ENCODE results near the gene ICAM4.
A peak's percentile ranks its signal among the peaks of the same experiment; 100 is the strongest.
"Not testable (repeated sequence)": the region's sequence is repeated elsewhere in the genome, so short reads cannot be mapped to it uniquely, and the experiment has no call there.

ICAM4 gene

DNA sequence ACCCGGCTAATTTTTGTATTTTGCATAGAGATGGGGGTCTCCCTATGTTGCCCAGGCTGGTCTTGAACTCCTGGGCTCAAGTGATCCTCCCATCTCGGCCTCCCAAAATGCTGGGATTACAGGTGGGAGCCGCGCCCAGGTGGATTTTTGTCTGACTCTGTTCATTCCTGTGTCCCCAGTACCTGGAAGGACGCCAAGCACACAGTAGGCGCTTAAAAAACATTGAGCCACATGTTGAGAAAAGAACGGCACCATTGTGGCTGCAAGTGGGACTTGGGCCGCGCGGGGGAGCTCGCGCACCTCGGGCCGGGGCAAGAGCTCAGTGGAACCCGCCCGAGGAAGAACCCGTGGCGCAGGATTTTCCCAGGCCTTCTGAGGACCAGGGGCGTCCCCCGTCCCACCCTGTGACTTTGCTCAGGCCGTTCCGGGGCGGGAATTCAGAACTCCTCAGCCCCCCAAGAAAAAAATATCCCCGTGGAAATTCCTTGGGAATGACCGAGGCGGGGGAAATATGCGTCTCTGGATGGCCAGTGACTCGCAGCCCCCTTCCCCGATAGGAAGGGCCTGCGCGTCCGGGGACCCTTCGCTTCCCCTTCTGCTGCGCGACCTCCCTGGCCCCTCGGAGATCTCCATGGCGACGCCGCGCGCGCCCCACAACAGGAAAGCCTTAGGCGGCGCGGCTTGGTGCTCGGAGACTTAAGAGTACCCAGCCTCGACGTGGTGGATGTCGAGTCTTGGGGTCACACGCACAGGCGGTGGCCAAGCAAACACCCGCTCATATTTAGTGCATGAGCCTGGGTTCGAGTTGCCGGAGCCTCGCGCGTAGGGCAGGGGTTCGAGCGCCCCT is 17.2 kb upstream of the ICAM4 start:
- peak; percentile 32 for DNase-seq

DNA sequence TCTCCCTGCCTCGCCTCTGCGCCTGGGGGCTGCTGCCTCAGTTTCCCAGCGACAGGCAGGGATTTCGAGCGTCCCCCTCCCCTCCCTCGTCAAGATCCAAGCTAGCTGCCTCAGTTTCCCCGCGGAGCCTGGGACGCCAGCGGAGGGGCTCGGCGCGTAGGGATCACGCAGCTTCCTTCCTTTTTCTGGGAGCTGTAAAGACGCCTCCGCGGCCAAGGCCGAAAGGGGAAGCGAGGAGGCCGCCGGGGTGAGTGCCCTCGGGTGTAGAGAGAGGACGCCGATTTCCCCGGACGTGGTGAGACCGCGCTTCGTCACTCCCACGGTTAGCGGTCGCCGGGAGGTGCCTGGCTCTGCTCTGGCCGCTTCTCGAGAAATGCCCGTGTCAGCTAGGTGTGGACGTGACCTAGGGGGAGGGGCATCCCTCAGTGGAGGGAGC is 16.6 kb upstream of the ICAM4 start:
- DNase-seq = no peak

DNA sequence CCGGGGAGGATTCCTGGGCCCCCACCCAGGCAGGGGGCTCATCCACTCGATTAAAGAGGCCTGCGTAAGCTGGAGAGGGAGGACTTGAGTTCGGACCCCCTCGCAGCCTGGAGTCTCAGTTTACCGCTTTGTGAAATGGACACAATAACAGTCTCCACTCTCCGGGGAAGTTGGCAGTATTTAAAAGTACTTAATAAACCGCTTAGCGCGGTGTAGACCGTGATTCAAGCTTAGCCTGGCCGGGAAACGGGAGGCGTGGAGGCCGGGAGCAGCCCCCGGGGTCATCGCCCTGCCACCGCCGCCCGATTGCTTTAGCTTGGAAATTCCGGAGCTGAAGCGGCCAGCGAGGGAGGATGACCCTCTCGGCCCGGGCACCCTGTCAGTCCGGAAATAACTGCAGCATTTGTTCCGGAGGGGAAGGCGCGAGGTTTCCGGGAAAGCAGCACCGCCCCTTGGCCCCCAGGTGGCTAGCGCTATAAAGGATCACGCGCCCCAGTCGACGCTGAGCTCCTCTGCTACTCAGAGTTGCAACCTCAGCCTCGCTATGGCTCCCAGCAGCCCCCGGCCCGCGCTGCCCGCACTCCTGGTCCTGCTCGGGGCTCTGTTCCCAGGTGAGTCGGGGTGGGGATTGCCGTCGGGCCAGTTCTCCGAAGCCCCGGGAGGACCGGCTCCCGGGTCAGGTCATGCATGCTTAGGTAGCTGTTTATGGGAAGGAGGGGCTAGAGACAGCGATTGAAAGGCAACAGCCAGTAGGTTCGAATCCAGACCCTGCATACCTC is 15.9 kb upstream of the ICAM4 start, which contains the start of gene ICAM1:
Gene ICAM1, plus strand, starts transcription at position 505 of the 779 bp plus-strand sequence. Its CDS starts 40 bp downstream, at position 545.
- DNase-seq = no peak

DNA sequence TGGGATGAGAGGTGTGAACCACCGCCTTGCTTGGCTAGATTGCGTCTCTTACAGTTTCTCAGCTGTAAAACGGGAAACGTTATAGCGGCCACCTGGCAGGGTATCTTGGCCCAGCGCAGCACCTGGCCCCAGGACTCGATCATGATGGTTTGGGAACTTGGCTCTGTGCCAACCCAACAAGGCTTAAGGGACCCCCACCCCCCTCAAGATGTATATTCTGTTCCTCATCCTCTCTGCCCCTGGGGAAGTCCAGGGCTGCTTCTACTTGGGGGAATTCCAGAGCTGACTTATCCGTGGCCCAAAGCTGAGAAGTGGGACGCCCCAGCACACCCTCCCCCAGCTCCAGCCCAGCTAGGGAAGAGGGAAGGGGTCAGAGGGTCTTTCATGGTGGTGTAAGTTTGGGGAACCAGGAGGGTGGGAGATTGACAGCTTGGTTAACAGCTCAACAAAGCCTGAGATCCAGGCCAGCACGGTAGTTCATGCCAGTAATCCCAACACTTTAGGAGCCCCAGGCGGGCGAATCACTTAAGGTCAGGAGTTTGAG is 15.1 kb upstream of the ICAM4 start:
- DNase-seq = no peak

DNA sequence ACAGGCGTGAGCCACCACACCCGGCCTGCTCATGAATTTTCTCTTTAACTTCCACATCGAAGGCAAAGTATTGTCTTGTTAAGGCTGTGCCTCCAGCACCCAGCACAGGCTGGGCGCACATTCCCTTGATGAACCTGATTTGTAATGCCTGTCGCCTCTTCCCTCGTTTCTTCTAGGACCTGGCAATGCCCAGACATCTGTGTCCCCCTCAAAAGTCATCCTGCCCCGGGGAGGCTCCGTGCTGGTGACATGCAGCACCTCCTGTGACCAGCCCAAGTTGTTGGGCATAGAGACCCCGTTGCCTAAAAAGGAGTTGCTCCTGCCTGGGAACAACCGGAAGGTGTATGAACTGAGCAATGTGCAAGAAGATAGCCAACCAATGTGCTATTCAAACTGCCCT is 12.2 kb upstream of the ICAM4 start:
- DNase-seq = no peak

DNA sequence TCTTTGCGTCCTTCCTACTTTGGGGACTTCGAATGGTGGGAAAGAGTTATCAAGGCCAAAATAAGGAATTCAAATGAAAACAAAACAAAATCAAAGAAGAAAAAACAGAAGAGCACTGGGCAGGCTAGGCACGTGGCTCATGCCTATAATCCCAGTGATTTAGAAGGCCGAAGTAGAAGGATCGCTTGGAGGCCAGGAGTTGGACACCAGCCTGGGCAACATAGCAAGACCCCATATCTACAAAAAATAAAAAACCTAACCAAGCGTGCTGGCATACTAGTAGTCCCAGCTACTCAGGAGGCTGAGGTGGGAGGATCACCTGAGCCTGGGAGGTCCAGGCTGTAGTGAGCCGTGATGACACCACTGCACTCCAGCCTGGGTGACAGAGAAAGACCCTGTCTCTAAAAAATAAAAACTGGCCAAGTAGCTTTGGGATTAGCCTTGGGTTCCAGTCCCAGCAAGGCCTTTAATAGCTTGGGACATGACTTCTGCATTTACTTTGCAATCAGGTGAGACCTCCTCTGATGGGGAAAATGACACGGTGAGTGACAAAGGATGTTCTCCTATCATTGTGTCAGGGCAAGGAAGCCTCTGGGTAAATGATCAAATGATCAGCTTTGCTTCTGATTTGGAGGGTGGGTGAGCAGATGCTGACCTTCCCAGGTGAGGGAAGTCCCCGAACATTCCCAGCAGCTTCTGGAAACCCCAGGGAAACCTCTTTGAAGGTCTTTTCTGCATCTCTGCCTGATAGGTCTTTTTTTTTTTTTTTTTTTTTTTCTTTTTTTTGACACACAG is 8.8 kb upstream of the ICAM4 start:
- no peak for DNase-seq

DNA sequence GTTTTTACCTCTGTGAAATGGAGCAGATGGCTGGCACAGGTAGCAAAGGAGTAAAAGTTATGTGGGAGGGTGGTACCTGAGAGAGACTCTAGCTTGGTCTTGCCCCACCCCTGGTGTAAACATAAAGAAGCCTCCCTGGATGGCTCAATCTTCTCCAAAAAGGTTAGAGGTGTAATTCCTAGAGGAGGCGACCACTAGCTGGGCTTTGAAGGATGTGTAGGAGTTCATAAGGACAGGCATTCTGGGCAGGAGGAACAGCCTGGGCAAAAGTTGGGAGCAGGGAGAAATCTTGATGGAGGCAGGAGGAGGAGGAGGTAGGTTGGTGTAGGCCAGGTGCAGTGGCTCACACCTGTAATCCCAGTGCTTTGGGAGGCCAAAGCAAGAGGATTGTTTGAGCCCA is 7.8 kb upstream of the ICAM4 start:
- no peak for DNase-seq

DNA sequence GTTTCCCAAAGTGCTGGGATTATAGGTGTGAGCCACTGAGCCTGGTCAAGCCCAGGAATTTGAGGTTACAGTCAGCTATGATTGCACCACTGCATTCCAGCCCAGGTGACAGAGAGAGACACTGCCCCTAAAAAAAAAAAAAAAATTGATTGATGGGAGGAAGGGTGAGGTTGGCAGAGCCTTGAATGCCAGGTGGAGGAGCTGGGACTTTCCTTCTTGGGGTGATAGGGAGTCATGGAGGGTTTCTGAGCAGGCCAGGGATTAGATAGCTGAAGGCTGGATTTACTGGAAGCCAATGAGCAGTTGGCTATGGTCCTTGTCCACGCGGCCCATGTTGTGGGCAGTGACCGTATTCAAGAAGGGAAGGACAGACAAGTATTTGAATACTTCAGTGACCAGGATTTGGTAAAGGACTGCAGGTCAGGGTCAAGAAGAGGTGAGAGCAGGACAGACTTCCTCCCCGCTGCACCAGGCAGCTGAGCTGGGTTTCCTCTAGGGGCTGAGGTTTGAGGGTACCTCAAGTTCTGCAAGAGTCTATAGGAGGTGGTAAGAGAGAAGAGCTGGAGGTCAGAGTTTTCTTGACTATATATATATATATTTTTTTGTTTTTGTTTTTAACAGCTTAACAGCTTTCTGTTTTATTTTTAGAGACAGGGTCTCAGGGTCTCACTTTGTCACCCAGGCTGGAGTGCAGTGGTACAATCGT is 6.9 kb upstream of the ICAM4 start:
- no peak for DNase-seq

DNA sequence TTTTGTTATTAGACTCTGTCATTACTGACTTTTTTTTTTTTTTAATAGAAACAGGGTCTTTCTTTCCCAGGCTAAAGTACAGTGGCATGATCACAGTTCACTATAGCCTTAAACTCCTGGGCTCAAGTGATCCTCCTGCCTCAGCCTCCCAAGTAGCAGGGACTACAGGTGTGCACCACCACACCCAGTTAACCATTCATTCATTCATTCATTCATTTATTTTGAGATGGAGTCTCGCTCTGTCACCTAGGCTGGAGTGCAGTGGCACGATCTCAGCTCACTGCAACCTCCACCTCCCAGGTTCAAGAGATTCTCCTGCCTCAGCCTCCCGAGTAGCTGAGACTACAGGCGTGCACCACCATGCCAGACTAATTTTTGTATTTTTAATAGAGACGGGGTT is 4.7 kb upstream of the ICAM4 start:
- not testable (repeated sequence) for DNase-seq

DNA sequence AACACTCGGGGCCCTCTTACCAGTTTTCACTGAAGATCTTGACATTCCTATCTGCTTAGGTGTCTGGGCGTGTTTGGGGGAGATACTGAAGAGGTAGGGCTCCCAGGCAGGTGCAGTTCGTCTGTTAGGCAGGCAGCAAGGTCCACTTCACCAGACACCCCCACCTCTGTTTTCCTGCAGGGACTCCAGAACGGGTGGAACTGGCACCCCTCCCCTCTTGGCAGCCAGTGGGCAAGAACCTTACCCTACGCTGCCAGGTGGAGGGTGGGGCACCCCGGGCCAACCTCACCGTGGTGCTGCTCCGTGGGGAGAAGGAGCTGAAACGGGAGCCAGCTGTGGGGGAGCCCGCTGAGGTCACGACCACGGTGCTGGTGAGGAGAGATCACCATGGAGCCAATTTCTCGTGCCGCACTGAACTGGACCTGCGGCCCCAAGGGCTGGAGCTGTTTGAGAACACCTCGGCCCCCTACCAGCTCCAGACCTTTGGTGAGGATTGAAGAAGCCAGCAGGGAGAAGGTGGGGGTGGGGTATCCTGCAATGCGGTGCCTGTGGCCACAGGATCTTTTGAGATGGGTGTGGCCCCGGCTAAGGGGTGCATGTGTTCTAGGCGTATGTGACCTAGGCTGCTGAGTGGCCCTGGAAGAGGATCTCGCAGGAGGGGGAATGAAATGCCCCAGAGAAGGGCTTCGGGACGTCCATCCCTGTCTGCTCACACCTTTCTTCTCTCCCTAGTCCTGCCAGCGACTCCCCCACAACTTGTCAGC is 3.3 kb upstream of the ICAM4 start:
- DNase-seq = no peak

DNA sequence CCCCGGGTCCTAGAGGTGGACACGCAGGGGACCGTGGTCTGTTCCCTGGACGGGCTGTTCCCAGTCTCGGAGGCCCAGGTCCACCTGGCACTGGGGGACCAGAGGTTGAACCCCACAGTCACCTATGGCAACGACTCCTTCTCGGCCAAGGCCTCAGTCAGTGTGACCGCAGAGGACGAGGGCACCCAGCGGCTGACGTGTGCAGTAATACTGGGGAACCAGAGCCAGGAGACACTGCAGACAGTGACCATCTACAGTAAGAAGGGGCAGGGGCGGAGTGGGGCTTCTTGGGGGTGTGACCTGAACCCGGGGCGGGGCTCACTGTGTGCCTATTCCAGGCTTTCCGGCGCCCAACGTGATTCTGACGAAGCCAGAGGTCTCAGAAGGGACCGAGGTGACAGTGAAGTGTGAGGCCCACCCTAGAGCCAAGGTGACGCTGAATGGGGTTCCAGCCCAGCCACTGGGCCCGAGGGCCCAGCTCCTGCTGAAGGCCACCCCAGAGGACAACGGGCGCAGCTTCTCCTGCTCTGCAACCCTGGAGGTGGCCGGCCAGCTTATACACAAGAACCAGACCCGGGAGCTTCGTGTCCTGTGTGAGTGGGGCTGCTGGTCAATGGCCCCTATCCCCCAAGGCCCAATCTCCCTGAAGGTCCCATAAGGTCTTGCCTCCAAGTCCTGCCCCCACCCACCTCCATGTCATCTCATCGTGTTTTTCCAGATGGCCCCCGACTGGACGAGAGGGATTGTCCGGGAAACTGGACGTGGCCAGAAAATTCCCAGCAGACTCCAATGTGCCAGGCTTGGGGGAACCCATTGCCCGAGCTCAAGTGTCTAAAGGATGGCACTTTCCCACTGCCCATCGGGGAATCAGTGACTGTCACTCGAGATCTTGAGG is 2.4 kb upstream of the ICAM4 start:
- no peak for DNase-seq

DNA sequence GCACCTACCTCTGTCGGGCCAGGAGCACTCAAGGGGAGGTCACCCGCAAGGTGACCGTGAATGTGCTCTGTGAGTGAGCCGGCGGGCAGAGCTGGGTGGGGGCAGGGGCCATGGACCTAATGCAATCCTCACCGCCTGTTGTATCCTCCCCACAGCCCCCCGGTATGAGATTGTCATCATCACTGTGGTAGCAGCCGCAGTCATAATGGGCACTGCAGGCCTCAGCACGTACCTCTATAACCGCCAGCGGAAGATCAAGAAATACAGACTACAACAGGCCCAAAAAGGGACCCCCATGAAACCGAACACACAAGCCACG is 1.8 kb upstream of the ICAM4 start:
- no peak for DNase-seq

DNA sequence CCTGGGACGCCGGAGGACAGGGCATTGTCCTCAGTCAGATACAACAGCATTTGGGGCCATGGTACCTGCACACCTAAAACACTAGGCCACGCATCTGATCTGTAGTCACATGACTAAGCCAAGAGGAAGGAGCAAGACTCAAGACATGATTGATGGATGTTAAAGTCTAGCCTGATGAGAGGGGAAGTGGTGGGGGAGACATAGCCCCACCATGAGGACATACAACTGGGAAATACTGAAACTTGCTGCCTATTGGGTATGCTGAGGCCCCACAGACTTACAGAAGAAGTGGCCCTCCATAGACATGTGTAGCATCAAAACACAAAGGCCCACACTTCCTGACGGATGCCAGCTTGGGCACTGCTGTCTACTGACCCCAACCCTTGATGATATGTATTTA is 1.4 kb upstream of the ICAM4 start:
- no peak for DNase-seq

DNA sequence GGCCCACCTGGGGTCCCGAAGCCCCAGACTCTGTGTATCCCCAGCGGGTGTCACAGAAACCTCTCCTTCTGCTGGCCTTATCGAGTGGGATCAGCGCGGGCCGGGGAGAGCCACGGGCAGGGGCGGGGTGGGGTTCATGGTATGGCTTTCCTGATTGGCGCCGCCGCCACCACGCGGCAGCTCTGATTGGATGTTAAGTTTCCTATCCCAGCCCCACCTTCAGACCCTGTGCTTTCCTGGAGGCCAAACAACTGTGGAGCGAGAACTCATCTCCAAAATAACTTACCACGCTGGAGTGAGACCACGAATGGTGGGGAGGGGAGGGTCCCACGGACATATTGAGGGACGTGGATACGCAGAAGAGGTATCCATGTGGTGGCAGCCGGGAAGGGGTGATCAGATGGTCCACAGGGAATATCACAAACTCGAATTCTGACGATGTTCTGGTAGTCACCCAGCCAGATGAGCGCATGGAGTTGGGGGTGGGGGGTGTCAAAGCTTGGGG is 2.0 kb downstream of the ICAM4 start:
- DNase-seq = no peak

DNA sequence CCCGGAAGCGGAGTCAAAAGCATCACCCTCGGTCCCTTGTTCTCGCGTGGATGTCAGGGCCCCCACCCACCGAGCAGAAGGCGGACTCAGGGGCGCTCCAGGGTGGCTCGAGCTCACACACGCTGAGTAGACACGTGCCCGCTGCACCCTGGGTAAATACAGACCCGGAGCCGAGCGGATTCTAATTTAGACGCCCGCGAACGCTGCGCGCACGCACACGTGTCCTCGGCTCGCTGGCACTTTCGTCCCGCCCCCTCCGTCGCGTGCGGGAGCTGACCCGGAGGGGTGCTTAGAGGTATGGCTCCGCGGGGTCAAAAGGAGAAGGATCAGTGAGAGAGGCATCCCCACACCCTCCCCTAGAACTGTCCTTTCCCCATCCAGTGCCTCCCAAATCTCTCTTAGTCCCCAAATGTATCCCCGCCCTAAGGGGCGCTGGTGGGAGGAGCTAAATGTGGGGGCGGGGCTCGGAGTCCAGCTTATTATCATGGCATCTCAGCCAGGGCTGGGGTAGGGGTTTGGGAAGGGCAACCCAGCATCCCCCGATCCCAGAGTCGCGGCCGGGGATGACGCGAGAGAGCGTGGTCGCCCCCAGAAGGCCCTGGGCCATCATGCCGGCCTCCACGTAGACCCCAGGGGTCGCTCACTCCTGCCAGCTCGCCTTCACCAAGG is 2.5 kb downstream of the ICAM4 start:
- peak; percentile 22 for DNase-seq

DNA sequence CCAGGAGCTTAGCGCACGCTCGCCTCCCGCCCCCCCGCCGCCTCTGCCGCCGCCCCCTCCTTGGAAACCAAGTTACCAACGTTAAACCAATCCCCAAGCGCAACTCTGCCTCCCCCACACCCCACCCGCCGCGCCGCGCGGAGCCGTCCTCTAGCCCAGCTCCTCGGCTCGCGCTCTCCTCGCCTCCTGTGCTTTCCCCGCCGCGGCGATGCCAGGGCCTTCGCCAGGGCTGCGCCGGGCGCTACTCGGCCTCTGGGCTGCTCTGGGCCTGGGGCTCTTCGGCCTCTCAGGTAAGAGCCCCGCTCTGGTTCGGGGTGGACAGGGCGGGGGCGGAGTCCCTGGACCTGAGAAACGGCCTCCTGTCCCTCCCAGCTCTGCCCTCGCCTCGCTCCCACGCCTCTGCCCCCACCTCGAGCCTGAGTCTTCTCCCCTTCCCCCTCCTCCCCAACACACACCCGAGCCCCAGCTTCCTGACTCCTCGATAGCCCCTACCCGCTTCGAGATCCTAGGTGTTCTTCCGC is 3.1 kb downstream of the ICAM4 start, which contains the start of gene ICAM5:
Gene ICAM5, plus strand, starts transcription at position 117 of the 521 bp plus-strand sequence. Its CDS starts 92 bp downstream, at position 209.
- DNase-seq = no peak

DNA sequence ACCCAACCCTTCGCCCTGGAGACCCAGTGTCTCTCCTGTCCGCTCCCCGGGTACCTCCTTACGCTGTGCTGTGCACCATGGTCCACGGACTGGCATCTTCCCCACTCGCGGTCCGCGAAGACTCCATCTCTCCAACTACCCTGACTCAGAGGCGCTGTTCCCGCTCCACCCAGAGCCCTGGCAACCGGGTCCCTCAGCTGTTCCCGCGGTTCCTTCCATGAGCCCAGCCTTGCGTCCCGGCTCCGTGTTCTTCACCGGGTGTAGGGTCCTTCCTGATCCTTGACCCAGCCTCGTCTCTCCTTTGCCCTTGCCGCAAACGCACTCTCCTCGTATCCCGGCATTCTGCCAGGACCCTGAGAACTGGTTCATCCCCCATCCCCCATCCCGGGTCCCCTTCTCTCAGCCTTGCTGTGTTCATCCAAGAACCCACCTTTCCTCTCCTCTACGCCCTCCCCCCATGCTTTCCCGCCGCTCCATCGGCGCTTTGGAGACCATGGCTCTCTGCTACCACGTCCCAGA is 3.7 kb downstream of the ICAM4 start:
- no peak for DNase-seq

DNA sequence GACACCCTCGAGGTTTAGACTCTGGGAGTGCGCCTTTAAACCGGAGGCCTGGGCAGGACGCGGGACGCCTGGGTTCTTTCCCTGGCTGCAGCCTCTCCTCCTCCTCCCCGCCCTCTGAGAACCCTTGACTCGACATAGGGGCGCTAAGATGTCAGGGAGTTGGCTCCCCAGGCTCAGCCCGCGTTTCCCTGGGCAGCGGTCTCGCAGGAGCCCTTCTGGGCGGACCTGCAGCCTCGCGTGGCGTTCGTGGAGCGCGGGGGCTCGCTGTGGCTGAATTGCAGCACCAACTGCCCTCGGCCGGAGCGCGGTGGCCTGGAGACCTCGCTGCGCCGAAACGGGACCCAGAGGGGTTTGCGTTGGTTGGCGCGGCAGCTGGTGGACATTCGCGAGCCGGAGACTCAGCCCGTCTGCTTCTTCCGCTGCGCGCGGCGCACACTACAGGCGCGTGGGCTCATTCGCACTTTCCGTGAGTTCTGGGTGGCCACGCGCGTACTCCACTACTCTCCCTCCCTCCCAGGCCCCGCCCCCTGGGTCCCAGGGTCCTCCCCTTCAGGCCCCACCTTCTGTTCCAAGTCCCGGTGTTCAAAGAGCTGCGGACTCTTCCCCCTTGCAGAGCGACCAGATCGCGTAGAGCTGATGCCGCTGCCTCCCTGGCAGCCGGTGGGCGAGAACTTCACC is 4.3 kb downstream of the ICAM4 start:
- no peak for DNase-seq
